Neural cell (in vitro differentiated cells): Measurements from ENCODE around the gene SMIM36.

Experiments
- CTCF ChIP-seq: fragments of 450-650 bp; IDR thresholded peaks from 2 replicates; pipeline ENCODE4 v1.5.1; 2014; ENCODE audit warnings: antibody characterized with exemption, mild to moderate bottlenecking, moderate library complexity; ENCODE audit not compliant: poor library complexity, severe bottlenecking
- EZH2 ChIP-seq: fragments of 200-600, 300-800 bp; shearing (Covaris generic), sonication (generic); IDR thresholded peaks from 2 replicates; pipeline ENCODE4 v1.6.1; 2014; ENCODE audit warnings: antibody characterized with exemption, low read length, borderline replicate concordance, mild to moderate bottlenecking; ENCODE audit not compliant: insufficient read depth, poor library complexity, severe bottlenecking
- POLR2AphosphoS5 ChIP-seq: IDR thresholded peaks from 2 replicates; pipeline ENCODE4 v1.6.1; 2012
- REST ChIP-seq: IDR thresholded peaks from 2 replicates; pipeline ENCODE4 v1.6.1; 2012; ENCODE audit warnings: borderline replicate concordance

GRCh38 chr17:55462234-55462633 is 49.0 kb downstream of the SMIM36 start:
- TF ChIP-seq CTCF, result no peak
- no peak for TF ChIP-seq POLR2AphosphoS5
- TF ChIP-seq EZH2, result no peak
- no peak for TF ChIP-seq REST
